Lower leg skin (tissue), 3 donors: Measurements from ENCODE around the gene HDAC4.

Source experiments
- CTCF ChIP-seq, 3 donors: fragments of 450-650 bp; IDR thresholded peaks; one replicate each; pipeline ENCODE4 v1.5.1; 2016; ENCODE audit warnings: antibody characterized with exemption in 3 of 3, mild to moderate bottlenecking in 3 of 3, moderate library complexity in 2 of 3
- POLR2A ChIP-seq, 2 donors: fragments of 450-650 bp; IDR thresholded peaks; one replicate each; pipeline ENCODE4 v1.6.1; 2016 to 2017; ENCODE audit warnings: antibody characterized with exemption in 2 of 2, mild to moderate bottlenecking in 1 of 2, moderate library complexity in 1 of 2

DNA sequence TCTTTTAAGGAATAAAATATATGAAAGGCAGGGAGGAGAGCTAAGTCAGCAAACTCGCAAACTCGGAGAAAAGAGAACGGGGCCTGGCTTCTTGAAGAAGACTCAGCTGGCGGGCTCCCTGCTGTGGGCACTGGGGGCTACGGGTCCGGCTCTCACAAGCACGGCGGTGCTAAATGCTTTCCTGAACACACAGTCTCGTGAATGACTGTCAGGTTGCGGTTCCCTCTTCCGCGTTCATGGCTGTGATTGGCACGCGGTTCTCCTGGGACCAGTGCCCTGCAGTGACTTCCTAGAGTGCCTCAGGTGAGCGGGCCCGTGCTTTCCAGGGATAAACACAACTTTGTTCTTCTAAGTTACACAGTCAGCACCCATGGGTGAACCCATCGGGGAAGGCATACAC is 208.4 kb downstream of the HDAC4 start:
- no peak for TF ChIP-seq CTCF (IDR thresholded peaks at IDR 0.05)
- no peak for TF ChIP-seq POLR2A (IDR thresholded peaks at IDR 0.05)
